Measurements from ENCODE around the gene HMGXB3. TPM values are rescaled to one million over a fixed set of nuclear protein-coding genes. Genes with fewer than 3 reads are reported as not detected.

HMGXB3 gene
- total RNA-seq, 1 experiment from 2014 or later: 38.0 TPM

- CTCF ChIA-PET: no interaction called here
- Histone ChIP-seq H3K9me2 (ENCODE audit: insufficient read depth) (no peaks in the 10 kb centered on the region), H3F3A (ENCODE audit: insufficient read depth, low read depth) (0 out of 2 replicates have a peak, but pooled peaks cover 7% of the 10 kb centered on the region), H2AFZ (no peak overlapping the region), H3K4me2 (no peak overlapping the region), H4K20me1 (ENCODE audit: insufficient read depth) (peaks cover 36% of the 10 kb centered on the region), H3K4me3 (no peak overlapping the region), H3K4me1 (replicated peaks; ENCODE audit: insufficient read depth) (peaks cover 12% of the 10 kb centered on the region), H3K27me3 (ENCODE audit: insufficient read depth, low read depth) (no peaks in the 10 kb centered on the region), H3K9me3 (ENCODE audit: insufficient read depth, low read depth) (no peaks in the 10 kb centered on the region), H3K79me2 (ENCODE audit: low read depth) (peaks cover 54% of the 10 kb centered on the region), H3K36me3 (ENCODE audit: low read depth) (peaks cover 28% of the 10 kb centered on the region), H3K27ac (no peak overlapping the region)
- no TSS peak for BruUV-seq (replicated peaks)
- DNase-seq: no peak
- TF ChIP-seq CTCF (conservative IDR thresholded peaks at IDR 0.05): no peak
- no peak for TF ChIP-seq EZH2 (IDR thresholded peaks at IDR 0.05; ENCODE audit: low read depth)
- intact Hi-C loops (cut with micrococcal nuclease; ENCODE audit: unreplicated experiment): loop anchor here (10.0 kb wide), 2 partner anchors 262 to 428 kb away; no protein-coding TSS in a partner anchor
- POLR2A ChIA-PET (ENCODE audit: unreplicated experiment): interaction anchor here (0.7 kb wide), 1 partner anchor 39 kb away, joined by 4 read pairs; no protein-coding TSS in a partner anchor
Measured at GRCh38 chr5:150007050-150007449, 6.5 kb downstream of the HMGXB3 start.

GRCh38 chr5:150009671-150010387 lies 9.3 kb downstream of the HMGXB3 start:
- H3K9me2 ChIP-seq (ENCODE audit: insufficient read depth): no peaks in the 10 kb centered on the region
- TF ChIP-seq CTCF (conservative IDR thresholded peaks at IDR 0.05) (no peak), EZH2 (IDR thresholded peaks at IDR 0.05; ENCODE audit: low read depth) (no peak)
- 0 out of 2 replicates have a peak, but pooled peaks cover 7% of the 10 kb centered on the region for H3F3A ChIP-seq (ENCODE audit: insufficient read depth, low read depth)
- no peak overlapping the region for H2AFZ ChIP-seq
- peaks cover 53% of the 10 kb centered on the region for H3K36me3 ChIP-seq (ENCODE audit: low read depth)
- no peak overlapping the region for H3K4me3 ChIP-seq
- no peak overlapping the region for H3K27ac ChIP-seq
- DNase-seq: no peak
- H3K79me2 ChIP-seq (ENCODE audit: low read depth): peaks cover 28% of the 10 kb centered on the region
- no peaks in the 10 kb centered on the region for H3K4me1 ChIP-seq (replicated peaks; ENCODE audit: insufficient read depth)
- peaks cover 24% of the 10 kb centered on the region for H4K20me1 ChIP-seq (ENCODE audit: insufficient read depth)
- BruUV-seq (replicated peaks): no TSS peak
- no peaks in the 10 kb centered on the region for H3K9me3 ChIP-seq (ENCODE audit: insufficient read depth, low read depth)
- no peak overlapping the region for H3K4me2 ChIP-seq
- ChIA-PET POLR2A (ENCODE audit: unreplicated experiment) (interaction anchor here (0.7 kb wide), 1 partner anchor 54 kb away, joined by 7 read pairs; no protein-coding TSS in a partner anchor), CTCF (no interaction called here)
- no peaks in the 10 kb centered on the region for H3K27me3 ChIP-seq (ENCODE audit: insufficient read depth, low read depth)
- intact Hi-C loops (cut with micrococcal nuclease; ENCODE audit: unreplicated experiment): loop anchor here (10.0 kb wide), 2 partner anchors 265 to 425 kb away; no protein-coding TSS in a partner anchor

GRCh38 chr5:150013931-150014330 lies 13.4 kb downstream of the HMGXB3 start:
- H3K36me3 ChIP-seq (ENCODE audit: low read depth): peaks cover 68% of the 10 kb centered on the region
- no TSS peak for BruUV-seq (replicated peaks)

More at GRCh38 chr5:150013931-150014330, 13.4 kb downstream of the HMGXB3 start:
- peaks cover 28% of the 10 kb centered on the region for H3F3A ChIP-seq (ENCODE audit: insufficient read depth, low read depth)
- H4K20me1 ChIP-seq (ENCODE audit: insufficient read depth): peaks cover 4% of the 10 kb centered on the region; the same call in 1 of the 2 replicates
- no peak overlapping the region for H3K4me2 ChIP-seq
- no peaks in the 10 kb centered on the region for H3K27me3 ChIP-seq (ENCODE audit: insufficient read depth, low read depth)
- ChIA-PET POLR2A (ENCODE audit: unreplicated experiment) (no interaction called here), CTCF (interaction anchor here (0.6 kb wide), 1 partner anchor 23 kb away, joined by 3 read pairs; no protein-coding TSS in a partner anchor)
- peaks cover 21% of the 10 kb centered on the region for H3K4me1 ChIP-seq (replicated peaks; ENCODE audit: insufficient read depth)
- H3K4me3 ChIP-seq: no peak overlapping the region
- TF ChIP-seq EZH2 (IDR thresholded peaks at IDR 0.05; ENCODE audit: low read depth): no peak
- TF ChIP-seq CTCF (conservative IDR thresholded peaks at IDR 0.05): no peak
- no peak for DNase-seq
- no peak overlapping the region for H3K27ac ChIP-seq
- H2AFZ ChIP-seq: no peak overlapping the region
- H3K9me2 ChIP-seq (ENCODE audit: insufficient read depth): no peaks in the 10 kb centered on the region
- no peaks in the 10 kb centered on the region for H3K79me2 ChIP-seq (ENCODE audit: low read depth)
- intact Hi-C loops (cut with micrococcal nuclease; ENCODE audit: unreplicated experiment): no loop called here
- peaks cover 12% of the 10 kb centered on the region for H3K9me3 ChIP-seq (ENCODE audit: insufficient read depth, low read depth)

All from PC-9 (cell line).